HTERT RPE-1 (cell line): Measurements from ENCODE around the gene UQCR11.

Experiments used
- in situ Hi-C: fragments of 300-500 bp; cut with MboI; formaldehyde crosslinking; loops from 4 replicates; pipeline ENCODE4 v1.14.3; 2020; ENCODE audit warnings: low sequenced_read_pairs

UQCR11 gene

GRCh38 chr19:1592755-1593500 is 12.3 kb downstream of the UQCR11 start, which contains the start of gene MBD3:
TSS of gene MBD3 (minus strand) at chr19:1592865. CDS start at chr19:1592631, 234 bp downstream.
- in situ Hi-C loops: no loop called here

- in situ Hi-C loops: no loop called here
Measured at GRCh38 chr19:1592024-1592754, 13.1 kb downstream of the UQCR11 start.

GRCh38 chr19:1591421-1592023 is 13.7 kb downstream of the UQCR11 start:
- in situ Hi-C loops: no loop called here

- in situ Hi-C loops: no loop called here
Measured at GRCh38 chr19:1590641-1591397, 14.4 kb downstream of the UQCR11 start.

GRCh38 chr19:1587872-1588271 is 17.4 kb downstream of the UQCR11 start:
- in situ Hi-C loops: no loop called here

GRCh38 chr19:1585243-1585580 is 20.1 kb downstream of the UQCR11 start:
- in situ Hi-C loops: no loop called here

GRCh38 chr19:1584500-1585242 is 20.6 kb downstream of the UQCR11 start:
- in situ Hi-C loops: no loop called here

- in situ Hi-C loops: no loop called here
Measured at GRCh38 chr19:1582201-1582600, 23.1 kb downstream of the UQCR11 start.

- in situ Hi-C loops: no loop called here
Measured at GRCh38 chr19:1580957-1581356, 24.3 kb downstream of the UQCR11 start.

- in situ Hi-C loops: no loop called here
Measured at GRCh38 chr19:1580382-1580781, 24.9 kb downstream of the UQCR11 start.

- in situ Hi-C loops: no loop called here
Measured at GRCh38 chr19:1579222-1579621, 26.0 kb downstream of the UQCR11 start.

GRCh38 chr19:1577929-1578618 is 27.2 kb downstream of the UQCR11 start:
- in situ Hi-C loops: no loop called here

- in situ Hi-C loops: no loop called here
Measured at GRCh38 chr19:1577090-1577928, 28.0 kb downstream of the UQCR11 start.

GRCh38 chr19:1576242-1577089 is 28.8 kb downstream of the UQCR11 start:
- in situ Hi-C loops: no loop called here

GRCh38 chr19:1575323-1576241 is 29.7 kb downstream of the UQCR11 start:
- in situ Hi-C loops: no loop called here

GRCh38 chr19:1574354-1575136 is 30.7 kb downstream of the UQCR11 start:
- in situ Hi-C loops: no loop called here
